ENCODE data around the gene PGAP2.

- TF ChIP-seq GABPA (IDR thresholded peaks at IDR 0.05; ENCODE audit: low read depth), result no peak
- TF ChIP-seq CTCF (IDR thresholded peaks at IDR 0.05; ENCODE audit: insufficient read depth, low read length), result no peak
- no peak for TF ChIP-seq REST (IDR thresholded peaks at IDR 0.05; ENCODE audit: insufficient replicate concordance, low read depth)
Measured at GRCh38 chr11:3802011-3802790, 6.2 kb upstream of the PGAP2 start.
